Effector CD4-positive, alpha-beta T cell (primary cell): ENCODE measurements around the gene CELF5.
"Not testable (repeated sequence)": the region's sequence is repeated elsewhere in the genome, so short reads cannot be mapped to it uniquely, and the experiment has no call there.

Experiments
- DNase-seq: peaks from one replicate; pipeline ENCODE4 v3.0.0-alpha.2; 2020

Gene CELF5

GRCh38 chr19:3276341-3276799 is 51.9 kb downstream of the CELF5 start:
- DNase-seq = peak; percentile 37

- no peak for DNase-seq
Measured at GRCh38 chr19:3277649-3278048, 53.2 kb downstream of the CELF5 start.

GRCh38 chr19:3278294-3278693 is 53.8 kb downstream of the CELF5 start:
- DNase-seq = no peak

GRCh38 chr19:3278749-3279148 is 54.3 kb downstream of the CELF5 start:
- DNase-seq = no peak

GRCh38 chr19:3279306-3279705 is 54.8 kb downstream of the CELF5 start:
- DNase-seq = no peak

- DNase-seq = no peak
Measured at GRCh38 chr19:3281026-3281425, 56.6 kb downstream of the CELF5 start.

GRCh38 chr19:3282155-3282554 is 57.7 kb downstream of the CELF5 start:
- DNase-seq = no peak

GRCh38 chr19:3282564-3282963 is 58.1 kb downstream of the CELF5 start:
- DNase-seq = no peak

- DNase-seq = no peak
Measured at GRCh38 chr19:3283246-3283751, 58.8 kb downstream of the CELF5 start.

GRCh38 chr19:3283886-3284657 is 59.6 kb downstream of the CELF5 start:
- no peak for DNase-seq

- peak; percentile 52 for DNase-seq
Measured at GRCh38 chr19:3284759-3285646, 60.5 kb downstream of the CELF5 start.

- peak; percentile 53 for DNase-seq
Measured at GRCh38 chr19:3285647-3286176, 61.3 kb downstream of the CELF5 start.

GRCh38 chr19:3287814-3288213 is 63.4 kb downstream of the CELF5 start:
- DNase-seq = no peak

- not testable (repeated sequence) for DNase-seq
Measured at GRCh38 chr19:3288437-3288836, 64.0 kb downstream of the CELF5 start.

GRCh38 chr19:3289971-3290569 is 65.6 kb downstream of the CELF5 start:
- DNase-seq = no peak

GRCh38 chr19:3290858-3291257 is 66.4 kb downstream of the CELF5 start:
- not testable (repeated sequence) for DNase-seq

GRCh38 chr19:3291644-3292043 is 67.2 kb downstream of the CELF5 start:
- DNase-seq = no peak

GRCh38 chr19:3292958-3293529 is 68.6 kb downstream of the CELF5 start:
- no peak for DNase-seq

- DNase-seq = no peak
Measured at GRCh38 chr19:3293560-3293959, 69.1 kb downstream of the CELF5 start.

GRCh38 chr19:3294080-3294850 is 69.8 kb downstream of the CELF5 start:
- DNase-seq = no peak

GRCh38 chr19:3295581-3295980 is 71.1 kb downstream of the CELF5 start:
- DNase-seq = no peak

- DNase-seq = no peak
Measured at GRCh38 chr19:3296034-3296433, 71.6 kb downstream of the CELF5 start.
